Tibial nerve (tissue), 4 donors: Measurements from ENCODE around the gene WHAMM. TPM values are rescaled to one million over a fixed set of nuclear protein-coding genes. Genes with fewer than 3 reads are reported as not detected.

ENCODE experiments used
- DNase-seq, 2 donors: peaks; one replicate each; pipeline ENCODE4 v3.0.0-alpha.2; 2019; ENCODE audit warnings: low spot score in 2 of 2
- H3K27ac ChIP-seq, 4 donors: fragments of 200-600 bp; sonication (generic) in 3 of 4; one replicate each; pipeline ENCODE4 v1.5.1; 2017 to 2019; ENCODE audit warnings: mild to moderate bottlenecking in 1 of 4
- H3K27me3 ChIP-seq, 2 donors: fragments of 200-600 bp; sonication (generic) in 1 of 2; one replicate each; pipeline versions ENCODE4 v1.5.1 to v1.6.0; 2017 to 2019
- H3K36me3 ChIP-seq, 3 donors: fragments of 200-600 bp; sonication (generic); one replicate each; pipeline ENCODE4 v1.5.1; 2018 to 2019
- H3K4me1 ChIP-seq, 4 donors: fragments of 200-600 bp; sonication (generic) in 3 of 4; one replicate each; pipeline ENCODE4 v1.5.1; 2017 to 2019
- H3K4me3 ChIP-seq, 4 donors: fragments of 200-600 bp; sonication (generic) in 3 of 4; one replicate each; pipeline ENCODE4 v1.5.1; 2017 to 2019; ENCODE audit warnings: mild to moderate bottlenecking in 1 of 4, moderate library complexity in 1 of 4
- H3K9me3 ChIP-seq, 4 donors: fragments of 200-600 bp; sonication (generic) in 3 of 4; one replicate each; pipeline ENCODE4 v1.5.1; 2017 to 2019
- CTCF ChIP-seq, 5 experiments: fragments of 200-600 bp in 3 of 5; fragments of 450-650 bp in 2 of 5; sonication (generic) in 3 of 5; IDR thresholded peaks; one replicate each; pipeline ENCODE4 v1.5.1; 2016 to 2019; ENCODE audit warnings: antibody characterized with exemption in 5 of 5, mild to moderate bottlenecking in 3 of 5, moderate library complexity in 2 of 5
- EP300 ChIP-seq, 2 donors: sonication (generic); formaldehyde crosslinking; IDR thresholded peaks; one replicate each; pipeline ENCODE4 v1.6.1; 2017; ENCODE audit warnings: antibody characterized with exemption in 2 of 2, mild to moderate bottlenecking in 1 of 2
- POLR2A ChIP-seq, 2 donors: fragments of 450-650 bp; IDR thresholded peaks; one replicate each; pipeline ENCODE4 v1.6.1; 2017; ENCODE audit warnings: antibody characterized with exemption in 2 of 2, mild to moderate bottlenecking in 2 of 2, moderate library complexity in 2 of 2
- WGBS, 2 donors: methylation state at CpG; one replicate each; pipeline ENCODE4 v1.1.5; 2018; 5-methylcytosine and 5-hydroxymethylcytosine counted together
- total RNA-seq, 4 donors: library from RNA; depleted of rRNA; stranded (reverse); fragments of >200 nt; gene quantifications; one replicate each; pipeline ENCODE4 v1.1.0, GENCODE V29; 2016

Gene WHAMM
- total RNA-seq, 4 donors from 2014 or later: 11.8 to 17.4 (median 13.0) TPM

DNA sequence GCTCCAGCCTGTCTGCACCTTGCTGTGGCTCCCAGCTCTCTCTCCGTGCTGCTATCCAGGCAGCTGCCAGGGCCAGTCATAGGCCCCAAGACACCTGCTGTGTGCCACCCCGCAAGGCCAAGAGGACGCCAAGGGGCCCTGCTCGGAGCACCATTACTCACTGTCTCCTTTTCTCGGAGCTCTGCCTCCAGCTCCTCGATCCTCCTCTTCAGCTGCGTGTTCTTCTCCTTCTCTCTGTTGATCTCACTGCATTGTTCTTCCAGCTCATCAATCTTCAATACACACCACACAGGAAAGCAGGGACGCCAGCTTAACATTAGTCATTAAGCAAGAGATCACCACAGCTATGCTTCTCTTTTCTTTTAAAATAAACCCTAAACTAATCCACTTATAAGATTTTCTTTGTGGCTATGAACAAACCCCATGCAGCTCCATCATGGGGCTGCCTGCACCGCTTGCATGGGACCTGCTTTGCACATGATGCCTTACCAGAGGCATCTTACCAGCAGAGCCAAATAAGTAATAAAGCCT lies 42.6 kb downstream of the WHAMM start:
- no peaks in the 10 kb centered on the region for H3K9me3 ChIP-seq
- peaks cover 0 to 28% (median 0%) of the 10 kb centered on the region in 3 donors for H3K36me3 ChIP-seq
- TF ChIP-seq CTCF (IDR thresholded peaks at IDR 0.05) (no peak), EP300 (IDR thresholded peaks at IDR 0.05) (no peak), POLR2A (IDR thresholded peaks at IDR 0.05) (no peak)
- peaks cover 0 to 11% (median 0%) of the 10 kb centered on the region in 4 donors for H3K4me1 ChIP-seq
- WGBS, 2 donors: 76 to 89% methylated on average over 9 of the region's 9 CpGs
- H3K4me3 ChIP-seq: no peak overlapping the region
- H3K27ac ChIP-seq: no peak overlapping the region
- no peak for DNase-seq
- no peaks in the 10 kb centered on the region for H3K27me3 ChIP-seq

DNA sequence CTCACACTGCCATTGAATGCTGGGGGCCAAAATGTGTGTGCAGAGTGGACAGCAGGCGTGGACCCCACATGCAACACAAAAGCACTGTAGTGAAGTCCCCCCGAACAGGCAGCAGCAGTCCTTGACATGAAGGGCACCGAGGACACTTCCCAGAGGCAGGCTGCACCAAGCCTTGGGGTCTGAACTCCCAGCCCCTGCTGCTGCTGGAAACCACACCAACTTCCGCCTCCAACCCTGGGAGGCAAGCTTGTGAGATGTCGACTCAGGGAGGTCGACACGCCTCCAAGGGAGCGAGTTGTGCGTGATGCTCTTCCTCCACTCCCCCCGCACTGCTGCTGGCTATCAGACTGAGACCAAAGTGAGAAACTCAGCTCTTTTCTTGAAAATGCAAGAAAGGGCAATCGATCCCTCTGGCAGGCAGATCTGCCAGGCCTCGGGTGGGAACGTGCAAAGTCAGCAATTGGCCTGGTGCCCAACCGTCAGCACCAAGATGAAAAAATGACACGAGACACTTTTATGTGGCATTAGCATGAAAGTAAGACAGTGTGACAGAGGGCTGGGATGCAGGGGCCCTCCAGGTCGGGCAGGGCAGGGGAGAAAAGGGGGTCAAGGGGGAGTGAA lies 43.6 kb downstream of the WHAMM start:
- TF ChIP-seq CTCF (IDR thresholded peaks at IDR 0.05) (no peak), EP300 (IDR thresholded peaks at IDR 0.05) (no peak), POLR2A (IDR thresholded peaks at IDR 0.05) (no peak)
- peaks cover 0 to 11% (median 0%) of the 10 kb centered on the region in 4 donors for H3K4me1 ChIP-seq
- 58 to 64% methylated on average over 16 of the region's 16 CpGs for WGBS, 2 donors
- H3K27ac ChIP-seq: no peak overlapping the region
- no peak for DNase-seq
- no peaks in the 10 kb centered on the region for H3K9me3 ChIP-seq
- peaks cover 0 to 28% (median 0%) of the 10 kb centered on the region in 3 donors for H3K36me3 ChIP-seq
- H3K27me3 ChIP-seq: no peaks in the 10 kb centered on the region
- no peak overlapping the region for H3K4me3 ChIP-seq

DNA sequence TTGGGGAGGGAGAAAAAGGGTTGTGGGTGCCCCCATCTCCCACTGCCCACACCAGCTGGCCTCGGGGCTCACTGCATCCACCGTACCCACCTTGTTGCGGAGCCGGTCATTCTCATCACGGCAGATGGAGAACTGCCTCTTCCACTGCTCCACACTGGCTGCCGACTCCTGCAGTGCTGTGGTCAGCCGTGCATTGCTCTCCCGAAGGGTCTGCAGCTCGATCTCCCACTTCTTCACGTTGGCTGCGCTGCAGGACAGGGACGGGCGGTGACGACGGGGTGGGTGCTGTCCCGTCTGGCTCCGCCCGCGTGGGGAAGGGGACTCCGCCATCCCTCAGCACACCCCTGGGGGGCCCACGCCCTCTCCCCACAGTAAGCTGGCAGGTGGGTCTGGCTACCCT lies 45.1 kb downstream of the WHAMM start:
- WGBS, 2 donors: 91 to 93% methylated on average over 15 to 20 of the region's 21 CpGs
- Histone ChIP-seq H3K9me3 (no peaks in the 10 kb centered on the region), H3K4me1 (peaks cover 0 to 6% (median 0%) of the 10 kb centered on the region in 4 donors), H3K27ac (no peak overlapping the region), H3K36me3 (peaks cover 0 to 34% (median 0%) of the 10 kb centered on the region in 3 donors), H3K27me3 (no peaks in the 10 kb centered on the region), H3K4me3 (no peak overlapping the region)
- DNase-seq: no peak
- no peak for TF ChIP-seq CTCF (IDR thresholded peaks at IDR 0.05)
- no peak for TF ChIP-seq EP300 (IDR thresholded peaks at IDR 0.05)
- no peak for TF ChIP-seq POLR2A (IDR thresholded peaks at IDR 0.05)

DNA sequence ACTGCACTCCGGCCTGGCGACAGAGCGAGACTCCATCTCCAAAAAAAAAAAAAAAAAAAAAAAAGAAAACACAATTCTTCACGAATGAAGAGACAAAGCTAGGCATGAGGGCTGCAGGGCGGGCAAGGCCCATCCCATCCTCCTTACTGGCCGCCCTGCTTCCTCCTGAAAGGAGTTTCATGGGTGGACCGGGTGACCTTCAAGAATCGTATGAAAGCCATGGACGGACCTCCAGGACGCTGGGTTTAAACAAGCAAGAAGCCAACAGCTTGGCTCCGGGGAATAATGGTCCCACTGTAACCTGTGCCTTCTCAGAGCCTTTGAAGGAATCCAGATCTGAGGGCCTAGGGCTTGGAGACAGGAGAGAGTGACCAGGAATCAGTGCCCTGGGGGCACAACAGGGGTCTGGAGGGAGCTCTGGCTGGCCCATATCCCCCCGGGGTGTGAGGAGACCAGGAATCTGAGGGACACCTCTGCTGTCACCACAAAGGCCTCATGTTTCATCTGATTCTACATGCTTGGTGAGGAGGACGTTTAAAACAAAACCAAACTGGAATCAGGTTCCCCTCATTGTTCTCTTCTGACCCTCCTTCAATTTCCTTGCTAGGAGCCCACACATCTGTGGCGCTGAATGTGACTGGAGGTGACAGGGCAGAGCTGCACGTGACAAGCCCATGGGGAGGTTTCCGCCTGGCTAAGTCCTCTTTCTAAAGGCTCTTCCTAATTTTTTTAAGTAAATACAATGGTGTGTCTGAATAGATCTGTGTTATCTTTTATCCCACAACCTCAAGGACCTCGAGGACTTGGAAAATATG lies 46.1 kb downstream of the WHAMM start:
- H3K4me1 ChIP-seq: no peaks in the 10 kb centered on the region
- no peak for DNase-seq
- H3K27me3 ChIP-seq: no peaks in the 10 kb centered on the region
- no peak for TF ChIP-seq CTCF (IDR thresholded peaks at IDR 0.05)
- WGBS, 2 donors: 74 to 80% methylated on average over 17 of the region's 17 CpGs
- no peak overlapping the region for H3K4me3 ChIP-seq
- no peaks in the 10 kb centered on the region for H3K9me3 ChIP-seq
- no peak overlapping the region for H3K27ac ChIP-seq
- H3K36me3 ChIP-seq: peaks cover 0 to 34% (median 0%) of the 10 kb centered on the region in 3 donors
